HEK293 (cell line): ENCODE results near the gene OPA3.
A peak's percentile ranks its signal among the peaks of the same experiment; 100 is the strongest.

ENCODE experiments used
- CTCF ChIP-seq: fragments of 450-650 bp; formaldehyde crosslinking; IDR thresholded peaks from 2 replicates; pipeline ENCODE4 v1.5.1; 2016; ENCODE audit warnings: missing biosample characterization, missing genetic modification characterization
- EGR2 ChIP-seq: fragments of 450-650 bp; formaldehyde crosslinking; IDR thresholded peaks from 2 replicates; pipeline ENCODE4 v1.5.1; 2016; ENCODE audit warnings: low read depth, missing biosample characterization, missing genetic modification characterization
- GLI2 ChIP-seq: fragments of 450-650 bp; formaldehyde crosslinking; IDR thresholded peaks from 2 replicates; pipeline ENCODE4; 2017; ENCODE audit warnings: missing biosample characterization, missing genetic modification characterization, low read depth, borderline replicate concordance
- HIC1 ChIP-seq: fragments of 450-650 bp; formaldehyde crosslinking; IDR thresholded peaks from 2 replicates; pipeline ENCODE4 v1.5.1; 2016; ENCODE audit warnings: missing biosample characterization, missing genetic modification characterization
- PATZ1 ChIP-seq: fragments of 450-650 bp; formaldehyde crosslinking; IDR thresholded peaks from 2 replicates; pipeline ENCODE4 v1.5.1; 2016; ENCODE audit warnings: missing biosample characterization, missing genetic modification characterization
- REST ChIP-seq: fragments of 450-650 bp; formaldehyde crosslinking; IDR thresholded peaks from 2 replicates; pipeline ENCODE4 v1.5.1; 2016; ENCODE audit warnings: missing biosample characterization, missing genetic modification characterization
- SCRT2 ChIP-seq: fragments of 450-650 bp; formaldehyde crosslinking; IDR thresholded peaks from 2 replicates; pipeline ENCODE4 v1.5.1; 2016; ENCODE audit warnings: missing biosample characterization, missing genetic modification characterization
- TRIM28 ChIP-seq: IDR thresholded peaks from 2 replicates; pipeline ENCODE4 v1.6.1; 2011; ENCODE audit warnings: low read length, control low read depth, borderline replicate concordance
- YY2 ChIP-seq: fragments of 450-650 bp; formaldehyde crosslinking; IDR thresholded peaks from 2 replicates; pipeline ENCODE4 v1.5.1; 2016; ENCODE audit warnings: missing biosample characterization, missing genetic modification characterization
- ZBTB21 ChIP-seq: fragments of 450-650 bp; formaldehyde crosslinking; IDR thresholded peaks from 2 replicates; pipeline ENCODE4 v1.5.1; 2017; ENCODE audit warnings: missing biosample characterization, missing genetic modification characterization
- ZBTB8A ChIP-seq: fragments of 450-650 bp; formaldehyde crosslinking; IDR thresholded peaks from 2 replicates; pipeline ENCODE4 v1.5.1; 2016; ENCODE audit warnings: missing biosample characterization, missing genetic modification characterization
- ZNF169 ChIP-seq: fragments of 450-650 bp; formaldehyde crosslinking; IDR thresholded peaks from 2 replicates; pipeline ENCODE4 v1.5.1; 2016; ENCODE audit warnings: missing biosample characterization, missing genetic modification characterization
- ZNF184 ChIP-seq: fragments of 450-650 bp; IDR thresholded peaks from 2 replicates; pipeline ENCODE4 v1.5.1; 2018; ENCODE audit warnings: missing biosample characterization, mild to moderate bottlenecking, missing genetic modification characterization
- ZNF23 ChIP-seq: fragments of 450-650 bp; formaldehyde crosslinking; IDR thresholded peaks from 2 replicates; pipeline ENCODE4 v1.5.1; 2016; ENCODE audit warnings: missing biosample characterization, missing genetic modification characterization, borderline replicate concordance
- ZNF239 ChIP-seq: fragments of 450-650 bp; formaldehyde crosslinking; IDR thresholded peaks from 2 replicates; pipeline ENCODE4 v1.5.1; 2016; ENCODE audit warnings: missing biosample characterization, missing genetic modification characterization
- ZNF24 ChIP-seq: fragments of 450-650 bp; formaldehyde crosslinking; IDR thresholded peaks from 2 replicates; pipeline ENCODE4 v1.5.1; 2016; ENCODE audit warnings: missing biosample characterization, missing genetic modification characterization
- ZNF416 ChIP-seq: fragments of 450-650 bp; formaldehyde crosslinking; IDR thresholded peaks from 2 replicates; pipeline ENCODE4 v1.5.1; 2016; ENCODE audit warnings: missing biosample characterization, missing genetic modification characterization
- ZNF433 ChIP-seq: fragments of 450-650 bp; formaldehyde crosslinking; IDR thresholded peaks from 2 replicates; pipeline ENCODE4 v1.5.1; 2016; ENCODE audit warnings: missing biosample characterization, missing genetic modification characterization, low read depth
- ZNF521 ChIP-seq: fragments of 450-650 bp; formaldehyde crosslinking; IDR thresholded peaks from 2 replicates; pipeline ENCODE4 v1.5.1; 2017; ENCODE audit warnings: missing biosample characterization, mild to moderate bottlenecking, missing genetic modification characterization
- ZNF610 ChIP-seq: fragments of 450-650 bp; formaldehyde crosslinking; IDR thresholded peaks from 2 replicates; pipeline ENCODE4 v1.5.1; 2016; ENCODE audit warnings: missing biosample characterization, missing genetic modification characterization, borderline replicate concordance
- ZNF621 ChIP-seq: fragments of 450-650 bp; formaldehyde crosslinking; IDR thresholded peaks from 2 replicates; pipeline ENCODE4 v1.5.1; 2017; ENCODE audit warnings: missing biosample characterization, missing genetic modification characterization
- ZNF629 ChIP-seq: fragments of 450-650 bp; formaldehyde crosslinking; IDR thresholded peaks from 2 replicates; pipeline ENCODE4 v1.5.1; 2017; ENCODE audit warnings: missing biosample characterization, missing genetic modification characterization
- ZNF692 ChIP-seq: fragments of 450-650 bp; formaldehyde crosslinking; IDR thresholded peaks from 2 replicates; pipeline ENCODE4 v1.5.1; 2016; ENCODE audit warnings: missing biosample characterization, missing genetic modification characterization
- ZNF768 ChIP-seq: fragments of 450-650 bp; formaldehyde crosslinking; IDR thresholded peaks from 2 replicates; pipeline ENCODE4 v1.5.1; 2018; ENCODE audit warnings: missing biosample characterization, mild to moderate bottlenecking, missing genetic modification characterization
- ZNF843 ChIP-seq: fragments of 450-650 bp; formaldehyde crosslinking; IDR thresholded peaks from 2 replicates; pipeline ENCODE4 v1.5.1; 2016; ENCODE audit warnings: missing biosample characterization, missing genetic modification characterization
- ZSCAN18 ChIP-seq: fragments of 450-650 bp; formaldehyde crosslinking; IDR thresholded peaks from 2 replicates; pipeline ENCODE4 v1.5.1; 2016; ENCODE audit warnings: missing biosample characterization, missing genetic modification characterization
- ZXDB ChIP-seq: fragments of 450-650 bp; formaldehyde crosslinking; IDR thresholded peaks from 2 replicates; pipeline ENCODE4 v1.5.1; 2016; ENCODE audit warnings: missing biosample characterization, missing genetic modification characterization

Gene OPA3

GRCh38 chr19:45558399-45558878 lies 26.2 kb downstream of the OPA3 start (continued):
- TF ChIP-seq ZNF843 (tag by site-specific recombination) (0 out of 2 replicates have a peak, but pooled peaks have one; percentile 14), ZNF169 (tag by site-specific recombination) (no peak), SCRT2 (tag by site-specific recombination) (no peak), TRIM28 (no peak), ZBTB8A (tag by site-specific recombination) (no peak), ZNF433 (tag by site-specific recombination) (no peak), ZXDB (tag by site-specific recombination) (0 out of 2 replicates have a peak, but pooled peaks have one; percentile 18), ZNF416 (tag by site-specific recombination) (no peak), ZNF692 (tag by site-specific recombination) (no peak), ZNF239 (tag by site-specific recombination) (no peak), ZNF23 (tag by site-specific recombination) (no peak), ZNF629 (tag by site-specific recombination) (peak; percentile 27; the same call in 1 of the 2 replicates), REST (tag by site-specific recombination) (no peak), ZSCAN18 (tag by site-specific recombination) (no peak), GLI2 (no peak), ZNF768 (tag by site-specific recombination) (no peak), ZNF621 (tag by site-specific recombination) (no peak), ZBTB21 (tag by site-specific recombination) (no peak), ZNF24 (tag by site-specific recombination) (no peak), EGR2 (no peak), PATZ1 (tag by site-specific recombination) (peak; percentile 39; the same call in 1 of the 2 replicates), ZNF610 (tag by site-specific recombination) (no peak), CTCF (tag by site-specific recombination) (peak; percentile 92), ZNF521 (tag by site-specific recombination) (no peak), YY2 (no peak), HIC1 (tag by site-specific recombination) (no peak), ZNF184 (tag by site-specific recombination) (no peak)
